ENCODE data around the gene C11orf71. TPM values are rescaled to one million over a fixed set of nuclear protein-coding genes. Genes with fewer than 3 reads are reported as not detected.

The C11orf71 gene
- total RNA-seq, 1 donor from 2014 or later = 1.5 TPM

DNA sequence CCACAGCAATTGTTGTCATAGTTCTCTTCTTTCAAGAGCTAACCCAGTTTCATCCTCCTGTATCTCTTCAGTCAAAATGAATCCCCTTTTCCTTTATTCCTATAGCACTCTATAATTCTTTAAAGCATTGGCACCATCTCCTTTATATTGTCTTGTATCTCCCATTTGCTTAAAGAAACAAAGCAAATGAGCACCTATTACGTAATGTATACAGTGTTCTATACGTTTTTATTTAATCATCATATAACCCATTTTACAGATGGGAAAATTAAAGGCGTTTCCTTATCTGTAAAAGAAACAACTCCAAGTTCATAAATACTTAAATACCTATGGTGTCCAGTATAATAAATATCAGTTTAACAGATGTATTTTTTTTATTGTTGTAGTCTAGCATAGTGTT is 32.6 kb upstream of the C11orf71 start:
- H3K4me3 ChIP-seq (ENCODE audit: low read depth, low read length) = no peak overlapping the region
- TF ChIP-seq, protein P1, sequence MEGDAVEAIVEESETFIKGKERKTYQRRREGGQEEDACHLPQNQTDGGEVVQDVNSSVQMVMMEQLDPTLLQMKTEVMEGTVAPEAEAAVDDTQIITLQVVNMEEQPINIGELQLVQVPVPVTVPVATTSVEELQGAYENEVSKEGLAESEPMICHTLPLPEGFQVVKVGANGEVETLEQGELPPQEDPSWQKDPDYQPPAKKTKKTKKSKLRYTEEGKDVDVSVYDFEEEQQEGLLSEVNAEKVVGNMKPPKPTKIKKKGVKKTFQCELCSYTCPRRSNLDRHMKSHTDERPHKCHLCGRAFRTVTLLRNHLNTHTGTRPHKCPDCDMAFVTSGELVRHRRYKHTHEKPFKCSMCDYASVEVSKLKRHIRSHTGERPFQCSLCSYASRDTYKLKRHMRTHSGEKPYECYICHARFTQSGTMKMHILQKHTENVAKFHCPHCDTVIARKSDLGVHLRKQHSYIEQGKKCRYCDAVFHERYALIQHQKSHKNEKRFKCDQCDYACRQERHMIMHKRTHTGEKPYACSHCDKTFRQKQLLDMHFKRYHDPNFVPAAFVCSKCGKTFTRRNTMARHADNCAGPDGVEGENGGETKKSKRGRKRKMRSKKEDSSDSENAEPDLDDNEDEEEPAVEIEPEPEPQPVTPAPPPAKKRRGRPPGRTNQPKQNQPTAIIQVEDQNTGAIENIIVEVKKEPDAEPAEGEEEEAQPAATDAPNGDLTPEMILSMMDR (conservative IDR thresholded peaks at IDR 0.05; ENCODE audit: low read depth, low read length) = no peak
- DNase-seq (ENCODE audit: low read depth) = no peak

DNA sequence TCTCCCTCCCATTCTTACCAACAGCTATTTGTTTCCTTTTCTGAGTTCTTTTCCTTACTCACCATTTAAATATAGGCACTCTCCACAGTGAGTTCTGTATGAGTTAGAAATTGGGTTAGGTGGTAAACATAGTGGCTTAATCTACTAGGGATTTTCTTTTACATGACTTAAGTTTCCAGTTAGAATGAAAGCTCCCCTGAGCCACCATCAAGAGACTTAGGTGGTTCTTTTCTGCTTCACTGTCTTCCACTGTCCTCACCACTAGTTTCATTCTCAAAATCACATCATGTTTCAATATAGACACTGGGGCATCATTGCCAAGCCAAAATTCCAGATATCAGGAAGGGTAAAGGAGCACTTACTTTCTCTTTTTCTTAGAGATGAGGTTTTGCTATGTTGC is 30.0 kb upstream of the C11orf71 start:
- TF ChIP-seq, protein P1 (conservative IDR thresholded peaks at IDR 0.05; ENCODE audit: low read depth, low read length) = no peak
- H3K4me3 ChIP-seq (ENCODE audit: low read depth, low read length) = no peak overlapping the region
- no peak for DNase-seq (ENCODE audit: low read depth)

DNA sequence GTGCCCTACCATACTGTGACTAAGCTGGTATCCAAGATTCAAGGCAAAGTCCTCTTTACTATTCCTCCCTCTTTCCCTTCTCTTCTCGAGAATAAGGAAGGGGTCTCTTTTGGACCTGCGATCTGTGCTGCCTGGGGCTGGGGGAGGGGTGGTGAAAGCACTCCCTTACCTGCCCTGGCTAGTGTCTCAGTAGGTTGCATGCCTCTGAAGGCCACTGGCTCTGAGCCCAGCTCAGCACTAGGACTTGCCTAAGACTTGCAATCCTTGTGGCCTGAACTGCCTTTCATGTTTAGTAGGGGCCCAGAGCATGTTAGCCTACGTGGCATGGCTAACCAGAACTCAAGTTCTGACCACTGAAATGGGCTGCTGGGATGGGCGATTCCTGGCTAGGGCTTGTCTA is 26.0 kb upstream of the C11orf71 start:
- TF ChIP-seq, protein P1 (conservative IDR thresholded peaks at IDR 0.05; ENCODE audit: low read depth, low read length) = no peak

DNA sequence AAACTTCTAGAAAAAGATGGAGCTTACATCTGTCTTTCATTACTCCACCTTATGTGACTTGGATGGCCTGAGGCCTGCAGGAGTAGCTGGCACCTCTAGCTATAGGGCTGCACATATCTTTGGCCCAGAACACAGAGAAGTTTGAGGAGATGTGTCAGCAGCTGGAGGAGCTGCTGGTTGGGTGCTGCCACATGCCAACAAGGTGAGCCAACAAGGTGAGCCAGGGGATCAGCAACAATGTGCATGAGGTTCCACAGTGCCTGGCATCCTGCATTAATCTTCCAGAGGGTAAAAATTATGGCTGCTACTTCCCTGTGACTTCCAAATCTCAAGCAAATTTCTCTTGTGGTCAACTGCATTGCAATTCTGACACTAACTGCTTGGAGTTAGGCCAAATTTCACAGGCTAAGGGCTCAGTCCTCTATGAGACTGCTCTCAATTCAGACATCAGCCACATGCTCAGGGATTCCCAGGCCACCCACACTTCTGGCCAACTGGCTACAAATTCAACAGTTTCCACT is 16.2 kb upstream of the C11orf71 start:
- DNase-seq (ENCODE audit: low read depth) = no peak
- H3K4me3 ChIP-seq (ENCODE audit: low read depth, low read length) = no peak overlapping the region
- TF ChIP-seq, protein P1 (conservative IDR thresholded peaks at IDR 0.05; ENCODE audit: low read depth, low read length) = no peak

More for the DNA sequence above, 26.0 kb upstream of the C11orf71 start:
- DNase-seq (ENCODE audit: low read depth) = no peak
- H3K4me3 ChIP-seq (ENCODE audit: low read depth, low read length) = no peak overlapping the region

DNA sequence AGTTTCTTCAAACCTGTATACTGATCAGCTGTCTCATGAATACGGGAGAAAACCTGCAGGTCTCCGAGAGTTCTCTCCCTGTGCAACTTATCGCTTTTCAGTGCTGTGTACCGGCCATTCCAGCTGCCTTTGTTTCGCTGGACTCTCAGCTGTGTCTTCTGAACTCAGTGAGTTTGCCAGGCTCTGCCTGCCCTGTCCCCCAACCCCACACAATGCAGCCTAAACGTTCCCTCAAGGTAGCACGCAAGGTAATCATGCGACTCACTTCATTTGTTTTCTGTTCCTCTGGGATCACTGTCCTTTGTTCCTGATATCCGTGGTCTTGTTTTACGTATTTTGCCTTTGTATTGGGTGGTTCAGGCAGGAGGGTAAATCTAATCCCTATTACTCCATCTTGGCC is 13.6 kb upstream of the C11orf71 start:
- no peak overlapping the region for H3K4me3 ChIP-seq (ENCODE audit: low read depth, low read length)
- TF ChIP-seq, protein P1 (conservative IDR thresholded peaks at IDR 0.05; ENCODE audit: low read depth, low read length) = no peak
- DNase-seq (ENCODE audit: low read depth) = no peak

DNA sequence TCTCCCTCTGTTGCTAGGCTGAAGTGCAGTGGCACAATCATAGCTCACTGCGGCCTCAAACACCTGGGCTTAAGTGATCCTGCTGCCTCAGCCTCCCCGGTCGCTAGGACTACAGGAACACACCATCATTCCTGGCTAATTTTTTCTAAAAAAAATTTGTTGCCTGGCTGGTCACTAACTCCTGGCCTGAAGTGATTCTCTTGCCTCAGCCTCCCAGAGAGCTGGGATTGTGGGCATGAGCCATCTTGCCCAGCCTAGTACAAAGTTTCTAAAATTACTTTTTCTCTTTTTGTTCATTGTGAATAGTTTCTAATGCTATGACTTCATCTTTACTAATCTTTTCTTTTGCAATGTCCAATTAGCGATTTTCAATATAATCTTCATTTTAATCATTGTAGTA is 12.6 kb upstream of the C11orf71 start:
- H3K4me3 ChIP-seq (ENCODE audit: low read depth, low read length) = no peak overlapping the region
- no peak for DNase-seq (ENCODE audit: low read depth)
- TF ChIP-seq, protein P1 (conservative IDR thresholded peaks at IDR 0.05; ENCODE audit: low read depth, low read length) = no peak

DNA sequence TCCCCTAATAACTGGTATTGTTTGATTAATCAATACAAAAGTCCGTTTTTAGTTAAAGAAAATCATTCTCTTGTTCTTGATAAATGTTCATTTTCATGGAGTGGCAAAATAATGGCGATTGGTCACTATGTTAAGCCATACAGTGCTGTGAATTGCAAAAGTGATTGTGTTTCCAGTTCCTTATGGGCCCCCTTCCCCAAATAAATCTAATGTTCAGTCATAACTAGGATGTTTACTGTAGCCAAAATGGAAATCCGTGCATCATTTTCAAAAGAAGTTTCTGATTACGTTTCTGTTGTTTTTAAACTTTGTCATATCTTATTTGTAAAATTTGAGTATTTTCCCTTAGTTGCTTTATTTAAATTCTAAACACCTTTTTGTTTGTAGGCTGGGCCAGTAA is 1.0 kb upstream of the C11orf71 start:
- H3K4me3 ChIP-seq (ENCODE audit: low read depth, low read length) = peak overlapping the region; percentile 63
- TF ChIP-seq, protein P1 (conservative IDR thresholded peaks at IDR 0.05; ENCODE audit: low read depth, low read length) = no peak
- DNase-seq (ENCODE audit: low read depth) = no peak

Measured in epithelial cell of proximal tubule (primary cell).